GM20431 (cell line): Measurements from ENCODE around the gene VSIG8.
"Not testable (repeated sequence)": the region's sequence is repeated elsewhere in the genome, so short reads cannot be mapped to it uniquely, and the experiment has no call there.

Experiments
- in situ Hi-C: fragments of 300-500 bp; cut with MseI, MboI; formaldehyde crosslinking; loops from one replicate; pipeline ENCODE4 v1.15.0; 2020; ENCODE audit warnings: low sequenced_read_pairs; ENCODE audit not compliant: unreplicated experiment

VSIG8 gene, protein sequence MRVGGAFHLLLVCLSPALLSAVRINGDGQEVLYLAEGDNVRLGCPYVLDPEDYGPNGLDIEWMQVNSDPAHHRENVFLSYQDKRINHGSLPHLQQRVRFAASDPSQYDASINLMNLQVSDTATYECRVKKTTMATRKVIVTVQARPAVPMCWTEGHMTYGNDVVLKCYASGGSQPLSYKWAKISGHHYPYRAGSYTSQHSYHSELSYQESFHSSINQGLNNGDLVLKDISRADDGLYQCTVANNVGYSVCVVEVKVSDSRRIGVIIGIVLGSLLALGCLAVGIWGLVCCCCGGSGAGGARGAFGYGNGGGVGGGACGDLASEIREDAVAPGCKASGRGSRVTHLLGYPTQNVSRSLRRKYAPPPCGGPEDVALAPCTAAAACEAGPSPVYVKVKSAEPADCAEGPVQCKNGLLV

DNA sequence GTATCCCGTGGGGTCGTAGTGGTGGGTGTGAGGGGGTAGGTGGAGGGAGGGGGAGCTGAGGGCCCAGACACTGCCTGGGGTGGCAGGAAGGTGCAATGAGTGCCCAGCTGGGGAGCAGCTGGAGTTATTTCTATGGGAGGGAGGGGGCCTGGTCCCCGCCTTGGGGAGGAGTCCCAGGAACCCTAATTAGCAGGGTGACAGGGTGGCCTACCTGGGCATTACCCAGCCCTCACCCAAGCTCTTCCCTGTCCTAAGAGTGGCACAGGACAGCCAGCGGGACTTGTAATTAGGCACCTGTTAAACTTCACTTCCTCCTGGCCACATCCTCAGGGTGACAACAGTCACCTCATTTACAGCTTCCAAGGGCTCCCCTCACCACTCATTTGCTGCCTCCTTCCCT, at the start of gene VSIG8:
Gene VSIG8, minus strand, starts transcription at position 101 of the 400 bp plus-strand sequence. CDS start 136 bp downstream, outside the sequence.
- in situ Hi-C loops = no loop called here

- in situ Hi-C loops = no loop called here
Measured at GRCh38 chr1:159911326-159912070, 49.0 kb upstream of the VSIG8 start.

- in situ Hi-C loops = no loop called here
Measured at GRCh38 chr1:159908031-159908940, 45.8 kb upstream of the VSIG8 start.

DNA sequence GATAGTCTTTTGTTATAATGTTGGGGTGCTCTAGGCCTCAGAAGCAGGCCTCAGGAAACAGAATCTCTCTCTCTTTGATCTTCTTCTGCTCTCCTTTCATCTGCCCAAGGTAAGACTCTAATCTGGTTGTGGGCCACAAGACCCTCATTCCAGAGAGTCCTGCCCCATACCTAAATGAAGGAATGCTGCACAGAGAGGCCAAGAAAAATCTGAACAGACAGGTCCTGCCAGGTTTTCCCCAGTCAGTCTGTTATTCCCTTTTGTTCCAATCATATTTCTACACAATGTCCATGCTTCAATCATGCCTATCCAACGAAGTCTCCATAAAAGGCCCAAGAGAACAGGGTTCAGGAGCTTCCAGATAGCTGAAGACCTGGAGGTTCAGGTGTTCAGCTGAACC, 44.5 kb upstream of the VSIG8 start:
- in situ Hi-C loops = no loop called here

- in situ Hi-C loops = not testable (repeated sequence)
Measured at GRCh38 chr1:159904036-159904435, 41.6 kb upstream of the VSIG8 start.

GRCh38 chr1:159902541-159902940, 40.1 kb upstream of the VSIG8 start:
- in situ Hi-C loops = no loop called here

DNA sequence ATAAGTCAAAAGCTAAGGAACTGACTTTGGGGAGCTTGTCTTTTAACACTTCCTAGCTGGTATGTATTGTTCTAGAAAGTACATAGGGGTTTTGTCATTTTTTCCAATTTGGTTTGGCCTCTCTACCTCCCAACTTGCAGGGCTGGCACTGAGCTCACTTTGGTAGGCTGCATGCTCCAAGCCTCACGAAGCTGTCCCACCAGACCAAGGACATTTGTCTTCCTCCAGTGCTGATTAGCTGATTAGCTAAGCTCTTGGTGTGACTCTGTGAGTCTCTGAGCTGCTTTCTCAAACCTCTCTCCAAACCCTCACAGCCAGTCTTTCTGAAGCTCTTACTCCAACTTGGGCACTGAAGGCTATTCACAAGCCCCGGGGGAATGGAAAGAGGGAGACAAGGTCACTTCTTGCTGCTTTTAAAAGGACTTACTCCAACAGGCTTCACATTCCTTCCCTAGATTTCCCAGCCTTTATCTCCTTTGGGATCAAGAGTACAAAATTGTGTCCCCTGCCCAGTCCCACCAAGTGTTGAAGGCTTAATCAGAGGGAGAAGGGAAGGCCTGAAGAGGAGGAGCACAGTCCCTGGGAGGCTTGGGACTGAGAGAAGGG, 38.4 kb upstream of the VSIG8 start:
- in situ Hi-C loops = no loop called here

DNA sequence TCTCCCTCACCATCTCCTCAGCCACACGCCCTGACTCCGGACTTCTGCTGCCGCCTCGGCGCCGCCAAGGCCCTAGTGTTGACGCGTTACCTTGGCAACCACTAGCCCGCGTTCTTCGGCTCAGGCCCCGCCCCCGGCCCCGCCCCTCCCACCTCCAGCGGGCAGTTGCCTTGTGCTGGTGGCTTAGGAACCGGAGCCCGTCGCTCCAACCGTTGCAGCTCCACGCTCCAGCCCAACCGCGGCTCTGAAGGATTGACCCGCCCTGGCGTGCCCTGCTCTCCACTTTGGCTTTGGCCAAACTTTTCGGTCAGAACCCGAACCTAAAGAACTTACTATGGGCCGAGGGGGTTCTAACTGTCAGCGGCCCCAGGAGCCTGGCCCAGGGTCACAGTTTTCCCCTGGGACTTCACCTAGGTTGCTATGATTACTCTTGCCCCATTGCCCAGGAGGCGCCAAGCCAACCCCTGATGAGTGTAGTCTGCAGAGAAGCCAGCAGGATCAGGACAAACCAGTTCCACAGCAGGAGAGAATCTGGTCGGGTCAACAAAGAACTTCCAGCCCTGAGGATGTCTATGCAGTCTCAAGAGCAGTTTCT, 37.7 kb upstream of the VSIG8 start, which contains the start of gene CFAP45:
Gene CFAP45, minus strand, starts transcription at position 80 of the 595 bp plus-strand sequence. Its CDS starts 67 bp downstream, at position 13.
- in situ Hi-C loops = no loop called here

DNA sequence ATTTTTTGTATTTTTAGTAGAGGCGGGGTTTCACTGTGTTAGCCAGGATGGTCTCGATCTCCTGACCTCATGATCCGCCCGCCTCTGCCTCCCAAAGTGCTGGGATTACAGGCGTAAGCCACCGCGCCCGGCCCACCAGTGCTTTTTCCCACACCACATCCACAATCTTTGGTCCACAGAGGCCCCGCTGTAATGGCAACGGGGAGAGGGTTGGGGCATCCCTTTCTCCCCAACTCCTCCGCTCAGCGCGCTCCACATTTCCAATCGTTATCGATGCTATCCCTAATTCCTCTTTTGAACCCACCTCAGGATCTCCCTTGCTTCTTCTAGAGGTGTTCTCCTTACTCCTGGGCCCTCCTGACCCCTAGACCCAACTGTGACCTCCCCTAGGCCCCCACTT, 37.2 kb upstream of the VSIG8 start:
- in situ Hi-C loops = not testable (repeated sequence)

GRCh38 chr1:159898527-159898926, 36.1 kb upstream of the VSIG8 start:
- in situ Hi-C loops = no loop called here

DNA sequence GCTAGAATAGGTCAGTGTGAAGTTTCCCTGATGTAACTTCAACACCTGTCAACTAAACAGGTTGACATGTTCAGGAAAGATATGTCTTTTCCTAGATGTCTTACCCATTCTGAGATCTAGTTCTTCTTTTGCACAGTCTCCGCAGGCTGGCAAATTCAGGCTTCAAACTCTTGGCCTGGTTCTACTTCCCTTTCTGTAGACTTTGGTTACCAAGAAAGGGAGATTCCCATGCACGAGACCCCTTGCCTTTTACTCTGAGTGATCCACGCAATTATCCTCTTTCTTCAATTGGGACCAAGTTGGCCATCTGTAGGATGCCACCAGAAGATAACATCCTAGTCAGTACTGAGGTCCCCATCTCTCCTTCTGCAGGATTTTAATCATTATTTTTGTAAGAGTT, 35.5 kb upstream of the VSIG8 start:
- in situ Hi-C loops = no loop called here

DNA sequence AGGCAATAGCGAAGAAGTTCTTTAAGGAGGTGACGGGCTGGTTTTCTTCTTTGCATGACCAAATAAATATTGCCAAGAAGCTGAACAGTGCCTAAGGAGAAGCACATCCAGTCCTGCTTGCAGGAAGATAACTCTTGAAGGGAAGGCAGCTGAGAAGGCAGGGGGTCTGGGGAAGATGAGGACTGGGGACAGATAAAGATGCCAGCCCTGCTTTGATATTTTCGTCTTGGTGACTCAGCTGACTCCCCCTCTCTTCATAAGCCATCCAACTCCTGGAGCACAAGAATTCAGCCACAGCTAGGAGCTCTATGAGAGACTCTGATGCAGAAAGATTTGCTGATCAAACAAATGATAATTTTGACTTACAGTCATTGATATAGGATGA, 34.1 kb upstream of the VSIG8 start:
- in situ Hi-C loops = no loop called here

DNA sequence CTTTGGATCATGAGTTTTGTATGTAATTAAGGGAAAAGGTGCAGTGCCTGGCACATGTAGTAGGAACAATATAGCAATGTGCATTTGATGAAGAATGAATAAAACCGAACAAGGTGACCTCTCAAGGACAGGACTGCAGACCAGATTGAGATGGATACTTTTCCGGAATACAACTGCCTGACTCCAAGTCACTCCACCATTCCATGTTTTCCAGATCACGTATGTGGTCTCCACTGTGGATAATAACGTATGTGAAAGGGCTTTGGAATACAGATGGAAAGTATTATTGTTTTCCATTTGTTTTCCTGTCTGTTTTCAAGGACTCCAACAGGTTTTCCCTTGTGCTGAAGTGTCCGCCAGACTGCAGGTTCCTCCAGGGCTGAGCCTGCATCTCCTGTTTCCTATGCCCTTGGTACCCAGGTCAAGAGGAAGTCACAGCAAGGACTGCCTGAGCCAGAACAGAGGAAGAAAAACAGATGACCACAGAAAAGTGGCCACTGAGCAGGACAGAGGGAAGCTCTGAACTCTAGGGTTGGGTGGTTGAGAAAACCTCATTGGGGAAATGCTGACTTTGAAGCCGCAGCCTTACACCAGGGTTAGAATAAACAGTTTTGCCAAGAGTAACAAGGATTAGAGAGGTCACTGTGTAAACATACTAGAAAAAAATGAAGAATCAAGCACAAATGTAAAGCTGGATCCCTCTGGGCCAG, 33.5 kb upstream of the VSIG8 start:
- in situ Hi-C loops = no loop called here

- in situ Hi-C loops = no loop called here
Measured at GRCh38 chr1:159895286-159895685, 32.8 kb upstream of the VSIG8 start.

GRCh38 chr1:159892944-159893343, 30.5 kb upstream of the VSIG8 start:
- in situ Hi-C loops = no loop called here

- in situ Hi-C loops = no loop called here
Measured at GRCh38 chr1:159891275-159892157, 29.1 kb upstream of the VSIG8 start.

- in situ Hi-C loops = no loop called here
Measured at GRCh38 chr1:159890390-159890789, 27.9 kb upstream of the VSIG8 start.

- in situ Hi-C loops = no loop called here
Measured at GRCh38 chr1:159889821-159890252, 27.4 kb upstream of the VSIG8 start.
